T47D (cell line): ENCODE data around the gene ENDOD1.
"Not testable (repeated sequence)": the region's sequence is repeated elsewhere in the genome, so short reads cannot be mapped to it uniquely, and the experiment has no call there.

Experiments
- DNase-seq, 2 experiments: peaks; one replicate each; pipeline versions ENCODE4 v3.0.0 to v3.0.0-alpha.2; 2011 to 2012; ENCODE audit warnings: low read depth in 1 of 2, low spot score in 1 of 2
- JUND ChIP-seq: IDR thresholded peaks from 2 replicates; pipeline ENCODE4 v1.6.1; 2012; ENCODE audit warnings: low read depth
- in situ Hi-C: cut with HindIII; loops from 2 replicates; pipeline ENCODE4 v1.10.0; 2016; ENCODE audit warnings: low sequenced_read_pairs, low pct_unique_long_range_greater_than_20kb

Gene ENDOD1, protein sequence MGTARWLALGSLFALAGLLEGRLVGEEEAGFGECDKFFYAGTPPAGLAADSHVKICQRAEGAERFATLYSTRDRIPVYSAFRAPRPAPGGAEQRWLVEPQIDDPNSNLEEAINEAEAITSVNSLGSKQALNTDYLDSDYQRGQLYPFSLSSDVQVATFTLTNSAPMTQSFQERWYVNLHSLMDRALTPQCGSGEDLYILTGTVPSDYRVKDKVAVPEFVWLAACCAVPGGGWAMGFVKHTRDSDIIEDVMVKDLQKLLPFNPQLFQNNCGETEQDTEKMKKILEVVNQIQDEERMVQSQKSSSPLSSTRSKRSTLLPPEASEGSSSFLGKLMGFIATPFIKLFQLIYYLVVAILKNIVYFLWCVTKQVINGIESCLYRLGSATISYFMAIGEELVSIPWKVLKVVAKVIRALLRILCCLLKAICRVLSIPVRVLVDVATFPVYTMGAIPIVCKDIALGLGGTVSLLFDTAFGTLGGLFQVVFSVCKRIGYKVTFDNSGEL

DNA sequence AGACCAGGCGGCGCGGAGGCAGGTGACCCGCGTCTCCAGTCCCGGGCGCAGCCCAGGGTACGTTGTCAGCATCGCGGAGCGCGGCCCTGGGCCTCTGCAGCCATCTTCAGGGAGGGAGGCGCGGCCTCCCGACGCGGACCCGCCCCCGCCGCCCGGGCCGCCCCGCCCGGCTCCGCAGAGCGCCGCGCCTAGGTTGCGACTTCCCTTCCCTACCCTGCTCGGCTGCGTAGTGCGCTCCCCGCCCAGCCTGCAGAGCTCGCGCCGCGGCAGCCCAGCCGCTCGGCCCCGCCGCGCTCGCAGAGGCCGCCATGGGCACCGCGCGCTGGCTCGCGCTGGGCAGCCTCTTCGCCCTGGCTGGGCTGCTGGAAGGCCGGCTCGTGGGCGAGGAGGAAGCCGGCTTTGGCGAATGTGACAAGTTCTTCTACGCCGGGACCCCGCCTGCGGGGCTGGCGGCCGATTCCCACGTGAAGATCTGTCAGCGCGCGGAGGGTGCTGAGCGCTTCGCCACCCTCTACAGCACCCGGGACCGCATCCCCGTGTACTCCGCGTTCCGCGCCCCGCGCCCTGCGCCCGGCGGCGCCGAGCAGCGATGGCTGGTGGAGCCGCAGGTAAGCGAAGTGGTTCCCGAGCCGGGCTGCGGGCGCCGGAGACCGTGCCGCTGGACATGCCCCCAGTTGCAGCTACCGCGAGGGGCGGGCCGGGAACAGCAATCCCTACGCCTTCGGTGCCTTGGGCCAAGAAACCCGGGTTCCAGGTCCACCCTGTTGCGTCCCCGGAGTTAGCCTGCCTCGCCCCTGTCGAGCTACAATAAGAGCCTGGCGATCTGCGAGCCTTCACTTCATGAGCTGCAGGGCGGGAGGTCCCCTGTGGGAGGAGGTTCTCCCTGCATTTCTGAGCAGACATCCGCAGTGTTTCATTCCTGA lies at the start of gene ENDOD1:
Gene ENDOD1 (plus strand): TSS at position 227 of the 923 bp plus-strand sequence. CDS start 82 bp downstream, at position 309.
- TF ChIP-seq JUND = no peak
- in situ Hi-C loops = no loop called here
- peak; percentile 86 to 91 for DNase-seq

DNA sequence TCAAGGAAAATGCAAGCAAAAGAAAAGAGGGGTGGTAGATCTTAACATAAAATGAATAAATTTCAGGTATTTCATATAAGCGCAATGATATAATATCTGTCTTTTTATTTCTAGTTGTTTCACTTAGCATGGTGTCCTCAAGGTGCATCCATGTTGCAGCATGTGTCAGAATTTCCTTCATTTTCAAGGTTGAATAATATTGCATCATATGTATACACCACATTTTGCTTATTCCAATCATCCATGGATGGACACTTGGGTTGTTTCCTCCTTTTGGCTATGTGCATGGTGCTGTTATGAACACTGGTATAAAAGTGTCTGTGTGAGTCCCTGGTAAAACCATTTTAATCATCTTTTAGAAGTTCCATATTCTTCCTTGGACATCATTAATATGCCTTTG lies 47.4 kb upstream of the ENDOD1 start:
- no peak for DNase-seq
- in situ Hi-C loops = no loop called here
- TF ChIP-seq JUND = no peak

DNA sequence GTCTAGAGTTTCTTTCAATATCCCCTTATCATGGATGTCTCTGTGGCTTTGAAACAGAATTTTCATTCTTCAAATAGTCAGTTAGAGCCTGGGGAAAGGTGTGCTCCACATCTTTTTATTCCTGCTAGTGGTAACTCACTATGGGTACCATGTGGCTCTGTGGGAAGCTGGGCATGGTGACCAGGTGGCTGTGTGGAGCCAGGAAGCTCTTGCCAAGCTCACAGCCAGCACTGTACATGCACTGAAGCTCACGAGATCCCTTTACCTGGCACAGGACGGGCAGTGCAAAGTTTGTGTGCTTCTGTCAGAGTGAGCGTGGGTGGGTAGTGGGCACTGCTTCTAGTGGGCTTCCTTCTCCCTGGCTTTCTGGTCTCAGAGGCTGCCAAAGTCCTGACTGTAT lies 46.7 kb upstream of the ENDOD1 start:
- TF ChIP-seq JUND = no peak
- in situ Hi-C loops = no loop called here
- no peak for DNase-seq

DNA sequence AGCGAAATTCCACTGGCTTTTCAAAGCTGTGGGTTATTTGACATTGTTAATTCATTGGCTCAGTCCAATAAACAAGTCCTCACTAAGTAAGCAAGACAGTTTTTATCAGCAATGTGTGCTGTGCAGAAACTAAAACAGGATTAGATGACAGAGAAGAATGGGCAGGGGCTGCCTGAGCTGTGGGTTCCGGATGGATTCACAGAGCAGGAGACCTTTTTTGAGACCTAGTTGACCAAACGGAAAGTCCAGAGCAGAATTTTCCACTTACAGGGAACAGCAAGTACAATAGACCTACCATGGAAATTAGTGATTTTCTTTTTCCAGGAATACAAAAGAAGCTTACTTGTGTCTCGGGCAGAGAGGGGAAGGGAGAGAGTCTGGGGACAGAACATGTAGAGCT lies 45.6 kb upstream of the ENDOD1 start:
- no peak for DNase-seq
- in situ Hi-C loops = no loop called here
- TF ChIP-seq JUND = no peak

DNA sequence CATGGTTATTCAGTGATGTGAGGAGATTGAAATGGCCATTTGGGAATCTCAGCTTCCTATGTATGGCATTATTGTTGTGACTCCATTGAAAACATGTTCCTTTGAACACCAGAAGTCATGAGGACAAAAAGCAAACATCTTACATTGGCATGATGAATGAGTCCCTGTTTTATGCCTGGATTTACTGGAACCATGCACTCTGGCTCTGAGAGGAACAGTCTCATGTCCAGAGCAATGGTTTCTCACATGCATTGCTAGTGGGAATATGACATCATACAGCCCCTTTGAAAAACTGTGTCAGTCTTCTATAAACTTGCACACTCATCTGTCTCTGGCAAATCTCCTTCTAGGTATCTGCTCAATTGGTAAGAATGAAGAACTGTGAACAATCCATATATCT lies 43.8 kb upstream of the ENDOD1 start:
- no peak for DNase-seq
- TF ChIP-seq JUND = no peak
- in situ Hi-C loops = no loop called here

DNA sequence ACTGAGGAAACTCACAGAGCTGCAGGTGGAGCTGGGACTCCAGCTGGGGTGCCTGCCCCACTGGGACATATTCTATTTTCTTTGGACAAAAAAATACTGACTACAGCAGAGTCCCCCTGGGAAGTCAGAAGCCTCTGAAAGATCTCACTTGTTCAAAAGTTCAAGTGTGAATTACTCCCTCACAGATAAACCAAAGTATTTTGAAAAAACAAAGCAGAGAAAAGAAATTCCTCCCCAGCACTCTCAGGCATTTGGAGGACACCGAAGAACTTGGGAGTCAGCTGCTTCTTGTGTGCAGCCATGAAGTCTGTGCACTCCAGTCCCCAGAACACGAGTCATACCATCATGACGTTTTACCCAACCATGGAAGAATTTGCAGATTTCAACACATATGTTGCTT lies 40.5 kb upstream of the ENDOD1 start, which contains the start of gene KDM4F:
Gene KDM4F (plus strand): TSS at position 301 of the 400 bp plus-strand sequence.
- in situ Hi-C loops, DNase-seq: not testable (repeated sequence)

DNA sequence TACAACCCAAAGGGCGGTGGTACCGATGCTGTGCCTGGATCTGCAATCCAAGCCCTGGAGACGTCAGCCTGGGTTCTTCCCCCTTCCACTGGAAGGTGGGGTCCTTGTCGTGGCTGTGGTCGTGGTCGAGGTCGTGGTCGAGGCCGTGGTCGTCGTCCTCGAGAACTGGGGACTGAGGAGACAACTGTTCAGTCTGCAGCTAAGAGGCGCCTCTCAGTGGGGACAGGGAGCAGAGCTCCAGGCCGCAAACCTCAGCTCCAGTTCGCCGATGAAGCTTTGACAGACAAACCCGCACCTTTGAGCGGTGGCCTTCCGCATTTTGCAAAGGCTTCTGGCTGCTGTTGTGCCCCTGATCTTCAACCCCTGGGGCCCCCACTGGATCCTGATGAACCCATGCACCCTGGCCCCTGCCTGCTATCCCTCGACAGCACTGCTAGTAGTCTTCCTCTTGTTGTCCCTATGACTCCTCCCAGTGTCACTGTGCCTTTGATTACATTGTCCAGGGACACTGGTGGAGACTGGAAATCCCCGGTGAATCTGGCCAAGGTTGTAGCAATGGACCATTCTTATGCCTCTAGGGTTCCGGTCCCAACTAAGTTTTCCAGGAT lies 38.9 kb upstream of the ENDOD1 start:
- in situ Hi-C loops = no loop called here
- no peak for DNase-seq
- TF ChIP-seq JUND = no peak

DNA sequence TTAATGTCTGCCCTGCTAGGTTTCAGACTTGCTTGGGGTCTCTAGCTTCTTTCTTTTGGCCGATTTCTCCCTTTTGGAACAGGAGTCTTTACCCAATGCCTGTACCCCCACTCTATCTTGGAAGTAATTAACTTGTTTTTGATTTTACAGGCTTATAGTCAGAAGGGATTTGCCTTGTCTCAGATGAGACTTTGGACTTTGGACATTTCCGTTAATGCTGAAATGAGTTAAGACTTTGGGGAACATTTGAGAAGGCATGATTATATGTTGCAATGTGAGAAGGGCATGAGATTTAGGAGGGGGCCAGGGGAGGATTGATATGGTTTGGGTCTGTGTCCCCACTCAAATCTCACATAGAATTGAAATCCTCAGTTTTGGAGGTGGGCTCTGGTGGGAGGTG lies 35.3 kb upstream of the ENDOD1 start:
- TF ChIP-seq JUND = no peak

DNA sequence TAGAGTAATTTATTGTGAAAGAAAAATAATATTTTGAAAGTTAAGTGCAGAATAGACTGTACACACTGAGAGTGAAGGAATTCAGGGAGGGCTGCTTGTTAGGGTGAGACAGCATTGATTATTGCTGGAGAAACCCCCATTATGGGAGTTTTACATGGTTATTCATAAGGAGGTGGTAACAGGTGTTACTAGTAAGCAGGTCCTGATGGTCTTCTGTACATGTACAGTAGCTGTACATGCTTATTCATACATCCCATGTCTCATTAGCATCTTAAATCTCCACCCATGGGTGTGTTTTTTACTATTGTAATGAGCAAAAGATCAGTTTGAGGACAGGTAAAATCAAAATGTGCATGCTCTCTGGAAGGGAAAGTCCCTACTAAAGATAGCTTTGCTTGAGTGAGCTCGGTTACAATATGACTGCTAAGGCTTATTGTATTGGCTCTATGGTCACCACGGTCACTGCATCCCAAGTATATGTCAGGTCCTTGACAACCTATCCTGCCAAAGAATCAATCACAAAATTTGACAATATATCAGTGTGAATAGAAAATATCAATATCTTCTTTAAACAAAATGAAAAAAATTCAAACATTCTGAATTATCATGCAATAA lies 34.3 kb upstream of the ENDOD1 start:
- in situ Hi-C loops = no loop called here
- TF ChIP-seq JUND = no peak

More for the DNA sequence above, 35.3 kb upstream of the ENDOD1 start:
- in situ Hi-C loops = no loop called here
- no peak for DNase-seq

DNA sequence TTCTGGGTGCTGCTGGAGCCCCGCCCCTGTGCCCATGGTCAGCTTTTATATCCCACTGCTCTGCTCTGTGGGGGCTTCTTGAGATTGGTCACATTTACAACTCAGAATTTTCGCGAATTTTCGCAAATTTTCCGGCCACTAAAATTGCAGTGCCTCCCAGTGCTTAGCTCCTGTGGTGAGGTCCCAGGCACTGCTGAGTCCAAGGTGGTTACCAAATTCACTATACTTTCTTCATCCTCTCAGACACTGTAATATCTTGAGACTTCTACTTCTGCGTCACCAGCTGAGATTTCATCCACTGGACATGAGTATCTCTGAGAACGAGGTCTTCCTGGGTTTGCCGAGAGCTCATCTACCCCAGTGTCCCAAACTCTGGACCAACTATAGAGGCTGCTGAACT lies 31.7 kb upstream of the ENDOD1 start:
- no peak for TF ChIP-seq JUND
- DNase-seq = no peak
- in situ Hi-C loops = no loop called here

More for the DNA sequence above, 34.3 kb upstream of the ENDOD1 start:
- no peak for DNase-seq

DNA sequence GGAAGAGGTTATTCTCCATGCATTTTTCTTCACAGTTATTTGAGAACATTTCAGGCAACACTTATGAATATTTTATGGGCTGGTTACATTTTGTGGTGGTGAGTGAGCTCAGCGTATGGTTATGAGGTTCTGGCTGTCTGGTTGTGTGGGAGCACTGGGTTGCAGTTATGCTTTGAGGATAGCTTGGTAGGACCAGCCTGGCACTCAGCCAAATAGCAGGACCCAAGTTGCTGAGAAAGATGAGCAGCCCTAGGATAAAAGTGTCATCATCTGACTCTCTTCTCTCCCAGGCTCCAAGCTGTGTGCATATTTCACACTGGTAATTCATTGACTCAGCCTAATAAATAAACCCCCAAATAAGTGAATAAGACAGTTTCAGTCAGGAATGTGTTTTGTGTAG lies 31.0 kb upstream of the ENDOD1 start:
- no peak for TF ChIP-seq JUND
- DNase-seq = no peak
- in situ Hi-C loops = no loop called here

DNA sequence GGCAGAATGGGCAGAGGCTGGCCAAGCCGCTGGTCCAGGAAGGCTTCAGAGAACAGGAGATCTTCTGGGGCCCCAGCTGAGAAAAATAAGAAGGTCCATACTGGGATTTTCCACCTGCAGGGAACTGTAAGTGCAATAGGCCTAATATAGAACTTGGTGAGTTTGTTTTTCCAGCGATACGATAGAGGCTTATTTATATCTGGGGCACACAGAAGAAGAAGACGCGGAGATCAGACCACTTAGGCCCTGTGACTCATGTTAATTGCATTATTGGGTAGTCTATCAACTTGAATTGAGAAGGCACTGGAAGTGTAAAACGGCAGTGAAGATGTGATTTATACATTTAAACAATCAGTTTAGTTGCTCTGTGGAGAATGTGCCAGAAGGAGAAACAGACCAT lies 30.6 kb upstream of the ENDOD1 start:
- TF ChIP-seq JUND = no peak
- in situ Hi-C loops = no loop called here

DNA sequence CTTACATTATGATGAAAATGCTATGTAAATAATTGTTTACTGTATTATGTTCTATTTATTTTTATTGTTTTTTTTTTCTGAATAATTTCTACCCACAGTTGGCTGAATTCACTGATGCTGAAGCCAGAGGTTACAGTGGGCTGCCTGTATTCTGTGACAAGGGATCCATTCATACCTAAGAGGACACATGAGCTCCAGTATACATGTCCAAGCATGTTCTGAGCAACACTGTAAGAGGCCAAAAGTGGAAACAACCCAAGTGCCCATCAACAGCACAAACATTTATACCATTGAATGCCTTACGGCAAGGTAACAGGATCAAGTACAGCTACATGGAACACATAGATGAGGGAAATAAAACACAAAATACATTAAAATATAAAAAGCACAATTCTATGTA lies 24.3 kb upstream of the ENDOD1 start:
- no peak for TF ChIP-seq JUND
- in situ Hi-C loops = no loop called here
- no peak for DNase-seq

More for the DNA sequence above, 30.6 kb upstream of the ENDOD1 start:
- no peak for DNase-seq
